NCI-H345 treated with DMSO at 0.1 percent for 48 hours (cell line): Measurements from ENCODE around the gene ZNF555.

ENCODE experiments used
- DNase-seq: peaks from one replicate; lab custom pipeline; 2025; ENCODE audit not compliant: unreplicated experiment; lab: John Stamatoyannopoulos, UW

The ZNF555 gene

GRCh38 chr19:2824129-2824528 lies 17.1 kb upstream of the ZNF555 start:
- no peak for DNase-seq

- DNase-seq = no peak
Measured at GRCh38 chr19:2827022-2827421, 14.3 kb upstream of the ZNF555 start.

- DNase-seq = no peak
Measured at GRCh38 chr19:2827840-2828489, 13.3 kb upstream of the ZNF555 start.

GRCh38 chr19:2834294-2834871 lies 6.9 kb upstream of the ZNF555 start:
- DNase-seq = no peak

GRCh38 chr19:2837430-2837829 lies 3.8 kb upstream of the ZNF555 start:
- DNase-seq = no peak

GRCh38 chr19:2841855-2842574 lies 740 bp downstream of the ZNF555 start:
- DNase-seq = no peak

GRCh38 chr19:2845107-2845506 lies 3.8 kb downstream of the ZNF555 start:
- no peak for DNase-seq

GRCh38 chr19:2846180-2846894 lies 5.1 kb downstream of the ZNF555 start:
- no peak for DNase-seq

GRCh38 chr19:2847507-2847906 lies 6.2 kb downstream of the ZNF555 start:
- DNase-seq = no peak

GRCh38 chr19:2848616-2849015 lies 7.3 kb downstream of the ZNF555 start:
- no peak for DNase-seq

- DNase-seq = no peak
Measured at GRCh38 chr19:2850256-2850925, 9.1 kb downstream of the ZNF555 start.

GRCh38 chr19:2852598-2852997 lies 11.3 kb downstream of the ZNF555 start:
- no peak for DNase-seq

- DNase-seq = no peak
Measured at GRCh38 chr19:2853015-2853606, 11.8 kb downstream of the ZNF555 start.

GRCh38 chr19:2854849-2855248 lies 13.6 kb downstream of the ZNF555 start:
- no peak for DNase-seq

GRCh38 chr19:2856457-2857050 lies 15.3 kb downstream of the ZNF555 start:
- no peak for DNase-seq

- DNase-seq = no peak
Measured at GRCh38 chr19:2858864-2859263, 17.6 kb downstream of the ZNF555 start.

- no peak for DNase-seq
Measured at GRCh38 chr19:2863816-2864215, 22.5 kb downstream of the ZNF555 start.

- DNase-seq = no peak
Measured at GRCh38 chr19:2865334-2866100, 24.2 kb downstream of the ZNF555 start.

GRCh38 chr19:2866495-2867024 lies 25.3 kb downstream of the ZNF555 start:
- DNase-seq = no peak
